HEK293T (cell line): Measurements from ENCODE around the gene ZDHHC23.

Source experiments
- BHLHE40 ChIP-seq: fragments of 450-650 bp; IDR thresholded peaks from 2 replicates; pipeline ENCODE4 v1.6.1; 2016; ENCODE audit warnings: mild to moderate bottlenecking, moderate library complexity, borderline replicate concordance
- CTBP1 ChIP-seq: fragments of 450-650 bp; IDR thresholded peaks from 2 replicates; pipeline ENCODE4 v1.6.1; 2016; ENCODE audit warnings: borderline replicate concordance
- ELF4 ChIP-seq: fragments of 450-650 bp; IDR thresholded peaks from 2 replicates; pipeline ENCODE4 v1.6.1; 2017; ENCODE audit warnings: antibody characterized with exemption
- FOXK2 ChIP-seq: fragments of 450-650 bp; IDR thresholded peaks from 2 replicates; pipeline ENCODE4 v1.6.1; 2016; ENCODE audit warnings: mild to moderate bottlenecking
- FOXM1 ChIP-seq: fragments of 450-650 bp; IDR thresholded peaks from 2 replicates; pipeline ENCODE4 v1.6.1; 2017; ENCODE audit warnings: mild to moderate bottlenecking, borderline replicate concordance
- HDGF ChIP-seq: fragments of 450-650 bp; IDR thresholded peaks from 2 replicates; pipeline ENCODE4 v1.6.1; 2017; ENCODE audit warnings: antibody characterized with exemption, borderline replicate concordance
- LEF1 ChIP-seq: fragments of 450-650 bp; IDR thresholded peaks from 2 replicates; pipeline ENCODE4 v1.6.1; 2017; ENCODE audit warnings: mild to moderate bottlenecking, borderline replicate concordance
- NFRKB ChIP-seq: fragments of 450-650 bp; IDR thresholded peaks from 2 replicates; pipeline ENCODE4 v1.6.1; 2016; ENCODE audit warnings: mild to moderate bottlenecking, moderate library complexity
- SP1 ChIP-seq: fragments of 450-650 bp; IDR thresholded peaks from 2 replicates; pipeline ENCODE4 v1.6.1; 2017
- SUZ12 ChIP-seq: fragments of 450-650 bp; IDR thresholded peaks from 2 replicates; pipeline ENCODE4 v1.6.1; 2016; ENCODE audit warnings: mild to moderate bottlenecking
- ZNF384 ChIP-seq: fragments of 450-650 bp; IDR thresholded peaks from 2 replicates; pipeline ENCODE4 v1.6.1; 2016

DNA sequence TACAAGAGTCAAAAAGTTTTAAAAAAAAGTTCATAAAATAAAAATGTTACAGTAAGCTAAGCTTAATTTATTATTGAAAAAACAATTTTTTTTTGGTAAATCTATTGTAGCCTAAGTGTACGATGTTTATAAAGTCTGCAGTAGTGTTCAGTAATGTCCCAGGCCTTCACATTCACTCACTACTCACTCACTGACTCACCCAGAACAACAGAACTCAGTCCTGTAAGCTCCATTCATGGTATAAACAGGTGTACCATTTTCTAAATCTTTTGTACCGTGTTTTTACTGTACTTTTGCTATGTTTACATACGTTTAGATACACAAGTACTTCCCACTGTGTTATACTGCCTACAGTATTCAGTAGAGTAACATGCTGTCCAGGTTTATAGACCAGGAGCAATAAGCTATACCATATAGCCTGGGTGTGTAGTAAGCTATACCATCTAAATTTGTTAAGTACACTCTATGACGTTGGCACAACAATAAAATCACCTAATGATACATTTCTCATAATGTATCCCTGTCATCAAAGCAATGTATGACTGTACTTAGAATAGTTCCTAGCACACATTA is 41.2 kb upstream of the ZDHHC23 start:
- TF ChIP-seq SUZ12 (no peak), ZNF384 (no peak), BHLHE40 (no peak), NFRKB (no peak), CTBP1 (no peak), HDGF (no peak), FOXM1 (no peak), FOXK2 (no peak), SP1 (no peak), ELF4 (no peak), LEF1 (no peak)
